Fibroblast of lung (primary cell): ENCODE measurements around the gene KRTAP3-2.

Experiments
- EZH2 ChIP-seq: IDR thresholded peaks from 2 replicates; pipeline ENCODE4 v1.5.1; 2012; ENCODE audit warnings: low read length, control low read depth, mild to moderate bottlenecking; ENCODE audit errors: missing control alignments
- TF ChIP-seq, protein P1 (sequence below), 2 donors: IDR thresholded peaks in 1 of 2; conservative IDR thresholded peaks in 1 of 2; 1 replicate in 1 of 2; 2 replicates in 1 of 2; pipeline ENCODE4 v1.5.1; 2011 to 2012; ENCODE audit warnings: low read length in 2 of 2, control low read depth in 1 of 2, inconsistent platforms in 1 of 2, low read depth in 1 of 2, mild to moderate bottlenecking in 1 of 2

DNA sequence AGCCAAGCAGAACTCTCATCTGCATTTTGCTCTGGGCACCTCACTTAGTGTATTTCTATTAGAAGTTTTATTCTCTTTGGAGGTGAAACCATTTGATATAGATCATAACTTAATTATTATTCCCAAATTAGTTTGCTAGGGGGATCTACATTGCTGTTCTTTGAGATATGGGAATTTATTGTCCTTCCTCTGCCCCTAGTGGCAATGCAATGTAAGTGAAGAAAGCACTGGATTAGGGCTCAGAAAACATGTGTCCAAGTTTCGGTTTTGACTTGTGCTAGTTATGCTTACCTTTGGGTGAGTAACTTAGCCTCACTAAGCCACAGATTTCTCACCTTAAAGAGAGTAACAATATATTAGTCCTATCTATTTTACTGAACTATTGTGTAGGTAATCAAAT is 35.9 kb downstream of the KRTAP3-2 start:
- TF ChIP-seq, protein P1, sequence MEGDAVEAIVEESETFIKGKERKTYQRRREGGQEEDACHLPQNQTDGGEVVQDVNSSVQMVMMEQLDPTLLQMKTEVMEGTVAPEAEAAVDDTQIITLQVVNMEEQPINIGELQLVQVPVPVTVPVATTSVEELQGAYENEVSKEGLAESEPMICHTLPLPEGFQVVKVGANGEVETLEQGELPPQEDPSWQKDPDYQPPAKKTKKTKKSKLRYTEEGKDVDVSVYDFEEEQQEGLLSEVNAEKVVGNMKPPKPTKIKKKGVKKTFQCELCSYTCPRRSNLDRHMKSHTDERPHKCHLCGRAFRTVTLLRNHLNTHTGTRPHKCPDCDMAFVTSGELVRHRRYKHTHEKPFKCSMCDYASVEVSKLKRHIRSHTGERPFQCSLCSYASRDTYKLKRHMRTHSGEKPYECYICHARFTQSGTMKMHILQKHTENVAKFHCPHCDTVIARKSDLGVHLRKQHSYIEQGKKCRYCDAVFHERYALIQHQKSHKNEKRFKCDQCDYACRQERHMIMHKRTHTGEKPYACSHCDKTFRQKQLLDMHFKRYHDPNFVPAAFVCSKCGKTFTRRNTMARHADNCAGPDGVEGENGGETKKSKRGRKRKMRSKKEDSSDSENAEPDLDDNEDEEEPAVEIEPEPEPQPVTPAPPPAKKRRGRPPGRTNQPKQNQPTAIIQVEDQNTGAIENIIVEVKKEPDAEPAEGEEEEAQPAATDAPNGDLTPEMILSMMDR (conservative IDR thresholded peaks at IDR 0.05 in 1 of 2, IDR thresholded peaks at IDR 0.05 in 1 of 2; ENCODE audit: low read depth in 1 of 2, low read length in 2 of 2) = peak; percentile 55 to 80
- TF ChIP-seq EZH2 = no peak
